Cardiac fibroblast (primary cell): ENCODE data around the gene ETV1.

Experiments used
- DNase-seq, 2 donors: peaks; one replicate each; pipeline versions ENCODE4 v3.0.0 to v3.0.0-alpha.2; 2010; ENCODE audit warnings: low read depth in 2 of 2
- H3K4me3 ChIP-seq, 2 donors: replicated peaks in 1 of 2; 1 replicate in 1 of 2; 2 replicates in 1 of 2; pipeline ENCODE4 v1.5.1; 2011; ENCODE audit warnings: low read depth in 2 of 2, low read length in 2 of 2, mild to moderate bottlenecking in 2 of 2, moderate library complexity in 1 of 2
- CTCF ChIP-seq: IDR thresholded peaks from one replicate; pipeline ENCODE4 v1.5.1; 2011; ENCODE audit warnings: low read depth, mild to moderate bottlenecking, low read length, inconsistent platforms

The ETV1 gene

GRCh38 chr7:13963925-13964324 lies 25.5 kb downstream of the ETV1 start:
- no peak for TF ChIP-seq CTCF
- H3K4me3 ChIP-seq, result no peak overlapping the region
- no peak for DNase-seq

GRCh38 chr7:13955494-13955893 lies 34.0 kb downstream of the ETV1 start:
- DNase-seq, result no peak
- no peak for TF ChIP-seq CTCF
- no peak overlapping the region for H3K4me3 ChIP-seq

- DNase-seq, result no peak
- TF ChIP-seq CTCF, result no peak
- no peak overlapping the region for H3K4me3 ChIP-seq
Measured at GRCh38 chr7:13953368-13953767, 36.1 kb downstream of the ETV1 start.

GRCh38 chr7:13952921-13953320 lies 36.5 kb downstream of the ETV1 start:
- no peak for DNase-seq
- TF ChIP-seq CTCF, result no peak

GRCh38 chr7:13949939-13950338 lies 39.5 kb downstream of the ETV1 start:
- no peak overlapping the region for H3K4me3 ChIP-seq
- no peak for TF ChIP-seq CTCF
- no peak for DNase-seq

More at GRCh38 chr7:13952921-13953320, 36.5 kb downstream of the ETV1 start:
- H3K4me3 ChIP-seq, result no peak overlapping the region

GRCh38 chr7:13949445-13949844 lies 40.0 kb downstream of the ETV1 start:
- H3K4me3 ChIP-seq, result no peak overlapping the region
- TF ChIP-seq CTCF, result no peak
- no peak for DNase-seq

- TF ChIP-seq CTCF, result no peak
Measured at GRCh38 chr7:13948019-13948801, 41.3 kb downstream of the ETV1 start.

More at GRCh38 chr7:13948019-13948801, 41.3 kb downstream of the ETV1 start:
- no peak overlapping the region for H3K4me3 ChIP-seq
- DNase-seq, result no peak
